HEK293T (cell line): ENCODE results near the gene PML.
"Not testable (repeated sequence)": the region's sequence is repeated elsewhere in the genome, so short reads cannot be mapped to it uniquely, and the experiment has no call there.

Experiments used
- CTCF ChIA-PET: fragments of 350-600 bp; formaldehyde crosslinking; extraction: SDS; loops from one replicate; lab custom pipeline; 2021; ENCODE audit warnings: antibody characterized with exemption, inconsistent platforms; lab: Yijun Ruan, JAX
- POLR2A ChIA-PET: fragments of 350-600 bp; formaldehyde crosslinking; extraction: SDS; loops from one replicate; lab custom pipeline; 2020; ENCODE audit warnings: antibody characterized with exemption, inconsistent platforms; lab: Yijun Ruan, JAX
- DNase-seq: peaks from one replicate; pipeline ENCODE4 v3.0.0; 2012; ENCODE audit warnings: mixed read lengths; ENCODE audit errors: extremely low spot score
- ARNT ChIP-seq: fragments of 450-650 bp; IDR thresholded peaks from 2 replicates; pipeline ENCODE4 v1.6.1; 2017; ENCODE audit warnings: mild to moderate bottlenecking
- BHLHE40 ChIP-seq: fragments of 450-650 bp; IDR thresholded peaks from 2 replicates; pipeline ENCODE4 v1.6.1; 2016; ENCODE audit warnings: mild to moderate bottlenecking, moderate library complexity, borderline replicate concordance
- CTBP1 ChIP-seq: fragments of 450-650 bp; IDR thresholded peaks from 2 replicates; pipeline ENCODE4 v1.6.1; 2016; ENCODE audit warnings: borderline replicate concordance
- ELF4 ChIP-seq: fragments of 450-650 bp; IDR thresholded peaks from 2 replicates; pipeline ENCODE4 v1.6.1; 2017; ENCODE audit warnings: antibody characterized with exemption
- FOXA1 ChIP-seq: fragments of 450-650 bp; IDR thresholded peaks from 2 replicates; pipeline ENCODE4 v1.6.1; 2016; ENCODE audit warnings: mild to moderate bottlenecking
- FOXK2 ChIP-seq: fragments of 450-650 bp; IDR thresholded peaks from 2 replicates; pipeline ENCODE4 v1.6.1; 2016; ENCODE audit warnings: mild to moderate bottlenecking
- FOXM1 ChIP-seq: fragments of 450-650 bp; IDR thresholded peaks from 2 replicates; pipeline ENCODE4 v1.6.1; 2017; ENCODE audit warnings: mild to moderate bottlenecking, borderline replicate concordance
- HDGF ChIP-seq: fragments of 450-650 bp; IDR thresholded peaks from 2 replicates; pipeline ENCODE4 v1.6.1; 2017; ENCODE audit warnings: antibody characterized with exemption, borderline replicate concordance
- L3MBTL2 ChIP-seq: fragments of 450-650 bp; conservative IDR thresholded peaks from 2 replicates; pipeline ENCODE4 v1.6.1; 2016; ENCODE audit warnings: mild to moderate bottlenecking
- LEF1 ChIP-seq: fragments of 450-650 bp; IDR thresholded peaks from 2 replicates; pipeline ENCODE4 v1.6.1; 2017; ENCODE audit warnings: mild to moderate bottlenecking, borderline replicate concordance
- NFRKB ChIP-seq: fragments of 450-650 bp; IDR thresholded peaks from 2 replicates; pipeline ENCODE4 v1.6.1; 2016; ENCODE audit warnings: mild to moderate bottlenecking, moderate library complexity
- SP1 ChIP-seq: fragments of 450-650 bp; IDR thresholded peaks from 2 replicates; pipeline ENCODE4 v1.6.1; 2017
- SUZ12 ChIP-seq: fragments of 450-650 bp; IDR thresholded peaks from 2 replicates; pipeline ENCODE4 v1.6.1; 2016; ENCODE audit warnings: mild to moderate bottlenecking
- TARDBP ChIP-seq: fragments of 450-650 bp; IDR thresholded peaks from 2 replicates; pipeline ENCODE4 v1.6.1; 2016
- ZNF384 ChIP-seq: fragments of 450-650 bp; IDR thresholded peaks from 2 replicates; pipeline ENCODE4 v1.6.1; 2016
- TF ChIP-seq, protein P1 (sequence below): fragments of 450-650 bp; IDR thresholded peaks from 2 replicates; pipeline ENCODE4 v1.6.1; 2016

PML gene

DNA sequence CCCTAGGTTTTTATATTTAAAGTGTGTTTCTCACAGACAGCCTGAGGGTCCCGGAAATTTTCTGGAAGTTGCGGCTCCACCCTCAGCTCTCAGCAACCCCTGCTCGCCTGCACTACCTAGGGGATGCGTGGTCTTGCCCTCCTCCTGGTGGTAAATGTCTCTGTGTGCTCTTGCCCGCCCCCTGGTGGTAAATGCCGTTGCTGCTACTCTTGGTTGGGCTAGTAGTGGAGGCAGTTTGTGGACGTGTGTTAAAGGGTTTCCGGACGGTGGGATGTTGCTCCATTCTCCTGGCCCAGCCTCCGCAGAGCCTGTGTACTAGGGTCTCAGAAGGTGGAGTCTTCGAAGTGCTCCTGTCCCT, 29.8 kb upstream of the PML start:
- CTCF ChIA-PET = interaction anchor here (0.8 to 1.9 kb wide), 8 partner anchors 8 to 32 kb away, joined by 3 to 9 read pairs (median 4); no protein-coding TSS in a partner anchor
- POLR2A ChIA-PET = interaction anchor here (1.0 to 1.2 kb wide), 2 partner anchors 13 to 37 kb away, joined by 3 to 6 read pairs; no protein-coding TSS in a partner anchor
- DNase-seq = peak; percentile 92
- TF ChIP-seq FOXM1 (no peak), FOXK2 (no peak)

DNA sequence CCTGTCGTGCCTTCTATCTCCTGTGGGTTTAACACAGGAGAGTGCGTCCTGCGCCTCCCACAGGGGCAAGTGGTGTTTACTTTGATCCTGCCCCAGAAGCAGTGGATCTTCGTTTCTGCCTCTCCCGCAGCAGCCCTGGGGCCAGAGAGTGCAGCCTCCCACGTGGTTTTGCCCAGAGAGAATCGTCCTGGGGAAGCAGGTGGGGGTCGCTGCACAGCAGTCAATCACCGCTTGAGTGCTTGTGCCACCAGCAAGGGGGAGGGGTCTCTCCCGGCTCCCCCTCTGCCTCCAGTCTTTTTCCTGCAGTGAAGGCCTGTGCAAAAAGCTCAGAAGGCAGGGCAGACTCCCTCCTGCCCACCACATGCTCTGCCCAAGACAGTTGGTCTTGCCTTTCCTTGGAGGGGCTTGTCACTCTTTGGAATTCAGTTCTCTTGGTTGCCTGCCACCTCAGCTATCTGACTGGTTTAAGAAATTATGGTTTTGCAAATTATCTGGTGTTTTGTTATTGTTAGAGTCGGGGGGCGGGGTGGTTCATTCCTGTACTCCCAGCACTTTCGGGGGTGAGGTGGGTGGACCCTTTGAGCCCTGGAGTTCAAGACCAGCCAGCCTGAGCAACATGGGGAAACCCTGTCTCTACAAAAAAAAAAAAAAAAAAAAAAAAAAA, 29.3 kb upstream of the PML start:
- peak; percentile 28 for DNase-seq
- ChIA-PET POLR2A (interaction anchor here (1.0 to 1.2 kb wide), 2 partner anchors 14 to 38 kb away, joined by 3 to 6 read pairs; no protein-coding TSS in a partner anchor), CTCF (interaction anchor here (1.0 to 1.9 kb wide), 5 partner anchors 12 to 84 kb away, joined by 3 to 8 read pairs (median 4); no protein-coding TSS in a partner anchor)
- TF ChIP-seq FOXK2 = no peak
- TF ChIP-seq ARNT = no peak
- no peak for TF ChIP-seq BHLHE40
- TF ChIP-seq, protein P1, sequence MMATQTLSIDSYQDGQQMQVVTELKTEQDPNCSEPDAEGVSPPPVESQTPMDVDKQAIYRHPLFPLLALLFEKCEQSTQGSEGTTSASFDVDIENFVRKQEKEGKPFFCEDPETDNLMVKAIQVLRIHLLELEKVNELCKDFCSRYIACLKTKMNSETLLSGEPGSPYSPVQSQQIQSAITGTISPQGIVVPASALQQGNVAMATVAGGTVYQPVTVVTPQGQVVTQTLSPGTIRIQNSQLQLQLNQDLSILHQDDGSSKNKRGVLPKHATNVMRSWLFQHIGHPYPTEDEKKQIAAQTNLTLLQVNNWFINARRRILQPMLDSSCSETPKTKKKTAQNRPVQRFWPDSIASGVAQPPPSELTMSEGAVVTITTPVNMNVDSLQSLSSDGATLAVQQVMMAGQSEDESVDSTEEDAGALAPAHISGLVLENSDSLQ = peak; percentile 42; the same call in 1 of the 2 replicates
- TF ChIP-seq L3MBTL2 = 0 out of 2 replicates have a peak, but pooled peaks have one; percentile 17

DNA sequence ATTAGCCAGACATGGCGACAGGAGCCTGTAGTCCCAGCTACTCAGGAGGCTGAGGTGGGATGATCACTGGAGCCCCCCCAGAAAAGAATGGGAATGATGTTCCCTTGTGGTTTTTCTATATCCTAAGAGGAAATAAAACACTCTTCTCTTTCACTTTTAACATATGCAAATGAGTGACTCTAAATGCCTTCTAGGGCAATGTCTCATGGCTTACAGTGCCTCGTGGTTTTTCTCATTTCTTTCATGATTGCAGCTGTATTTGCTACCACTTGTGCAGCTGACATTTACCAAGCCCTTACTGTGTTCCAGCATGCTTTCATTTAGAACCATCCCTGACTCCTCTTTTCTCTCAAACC, 28.8 kb upstream of the PML start:
- DNase-seq = no peak
- ChIA-PET CTCF (interaction anchor here (1.1 to 1.9 kb wide), 4 partner anchors 13 to 83 kb away, joined by 3 to 8 read pairs (median 4); no protein-coding TSS in a partner anchor), POLR2A (no interaction called here)
- TF ChIP-seq ELF4 (no peak), ARNT (no peak), CTBP1 (no peak), SP1 (no peak), SUZ12 (no peak), FOXA1 (no peak), LEF1 (no peak), FOXK2 (no peak), L3MBTL2 (no peak), HDGF (no peak), ZNF384 (no peak), NFRKB (no peak), TARDBP (no peak), BHLHE40 (no peak), FOXM1 (no peak)
- TF ChIP-seq, protein P1 = no peak

DNA sequence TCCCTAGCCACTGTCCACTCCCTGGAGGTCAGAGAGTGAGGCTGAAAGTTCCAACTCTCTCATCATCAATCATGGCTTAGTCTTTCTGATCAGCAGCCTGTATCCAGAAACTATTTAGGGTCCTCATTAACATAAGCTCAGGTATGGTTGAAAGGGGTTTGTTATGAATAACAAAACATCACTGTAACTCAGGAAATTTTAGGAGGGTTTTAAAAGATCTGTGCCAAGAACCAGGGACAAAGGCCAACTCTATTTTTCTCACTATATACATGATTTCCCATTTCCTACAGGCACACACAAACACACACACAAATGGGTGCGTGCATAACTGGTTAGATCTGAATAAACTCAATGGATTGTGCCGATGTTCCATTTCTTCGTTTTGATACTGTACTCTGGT, 26.1 kb upstream of the PML start:
- no peak for DNase-seq
- ChIA-PET POLR2A (no interaction called here), CTCF (interaction anchor here (0.6 to 1.0 kb wide), 2 partner anchors 69 to 311 kb away, joined by 3 read pairs; no protein-coding TSS in a partner anchor)
- TF ChIP-seq FOXM1 (no peak), LEF1 (no peak), HDGF (no peak), FOXA1 (no peak), ZNF384 (no peak), FOXK2 (no peak), TARDBP (no peak)

DNA sequence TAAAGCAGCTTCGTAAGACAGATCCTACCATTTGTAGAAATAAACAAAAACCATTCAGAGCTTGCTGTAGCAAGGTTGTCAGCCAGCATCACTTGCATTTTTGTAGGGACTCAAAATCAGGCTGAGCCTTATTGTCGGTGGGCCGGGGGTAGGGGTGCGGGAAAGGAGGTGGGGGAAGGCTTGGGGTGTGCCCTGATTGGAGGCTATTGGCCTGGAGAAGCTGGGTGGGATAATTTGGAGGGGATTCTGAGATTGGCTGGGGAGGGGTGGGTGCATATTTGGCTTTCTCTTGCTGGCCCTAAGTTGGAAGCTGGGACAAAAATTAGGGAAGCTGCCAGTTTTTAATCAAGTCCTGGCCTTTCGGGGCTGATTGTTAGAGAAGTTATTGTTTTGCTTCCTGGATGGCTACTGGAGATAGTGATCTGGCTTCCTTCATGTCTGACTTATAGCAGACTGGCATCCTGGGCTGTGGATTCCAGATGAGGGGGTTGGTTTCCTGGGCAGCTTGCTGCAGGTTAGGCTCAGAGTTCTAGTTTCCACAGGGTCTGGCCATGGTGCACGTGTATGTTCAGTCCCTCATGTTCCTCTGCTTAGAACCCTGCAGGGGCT, 25.3 kb upstream of the PML start:
- ChIA-PET CTCF (interaction anchor here (0.6 to 4.7 kb wide), 2 partner anchors 68 to 79 kb away, joined by 3 to 30 read pairs; no protein-coding TSS in a partner anchor), POLR2A (no interaction called here)
- no peak for DNase-seq
- no peak for TF ChIP-seq CTBP1
- TF ChIP-seq SUZ12 = no peak
- TF ChIP-seq FOXK2 = no peak
- TF ChIP-seq ARNT = no peak
- TF ChIP-seq TARDBP = no peak
- no peak for TF ChIP-seq ZNF384
- TF ChIP-seq L3MBTL2 = no peak
- no peak for TF ChIP-seq HDGF
- TF ChIP-seq ELF4 = no peak
- no peak for TF ChIP-seq LEF1

DNA sequence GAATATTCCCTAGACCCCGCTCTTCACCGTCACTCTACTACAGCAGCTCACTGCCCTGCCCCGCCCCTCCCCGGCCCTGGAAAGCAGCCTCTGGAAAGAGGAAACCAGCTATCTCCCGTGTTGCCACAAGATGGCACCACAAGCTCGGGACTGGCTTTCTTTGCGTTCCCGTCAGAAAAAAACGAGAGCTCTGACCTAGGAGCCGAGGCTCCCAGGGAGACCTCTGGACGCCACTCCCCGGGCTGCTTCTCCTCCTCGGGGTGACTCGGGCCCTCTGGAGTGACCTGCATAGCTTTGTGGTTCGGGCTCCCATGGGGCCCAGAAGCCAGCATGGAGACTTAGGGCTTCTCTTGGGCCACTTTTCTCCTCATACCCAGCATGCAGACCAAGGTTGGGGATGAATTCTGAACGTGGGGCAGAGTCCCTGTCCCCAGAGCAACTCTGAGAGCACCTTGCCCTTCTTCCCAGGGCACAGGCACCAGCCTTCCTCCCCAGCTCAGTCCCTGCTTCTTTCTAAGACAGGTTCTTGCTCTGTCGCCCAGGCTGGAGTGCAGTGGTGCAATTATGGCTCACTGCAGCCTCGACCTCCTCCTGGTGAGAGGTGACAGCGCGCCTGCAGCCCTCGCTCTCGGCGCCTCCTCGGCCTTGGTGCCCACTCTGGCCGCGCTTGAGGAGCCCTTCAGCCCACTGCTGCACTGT, 21.4 kb upstream of the PML start:
- peak; percentile 87 for DNase-seq
- ChIA-PET POLR2A (interaction anchor here (0.7 to 2.2 kb wide), 10 partner anchors 8 to 76 kb away, joined by 3 to 11 read pairs (median 4); partner anchors contain the start of genes PML and STOML1), CTCF (interaction anchor here (0.6 to 4.7 kb wide), 26 partner anchors 9 to 350 kb away, joined by 3 to 53 read pairs (median 4); partner anchors contain the start of gene PML)
- TF ChIP-seq ELF4 (no peak), L3MBTL2 (no peak), SP1 (no peak), CTBP1 (no peak), ZNF384 (peak; percentile 92), ARNT (no peak), FOXM1 (no peak), HDGF (no peak)

DNA sequence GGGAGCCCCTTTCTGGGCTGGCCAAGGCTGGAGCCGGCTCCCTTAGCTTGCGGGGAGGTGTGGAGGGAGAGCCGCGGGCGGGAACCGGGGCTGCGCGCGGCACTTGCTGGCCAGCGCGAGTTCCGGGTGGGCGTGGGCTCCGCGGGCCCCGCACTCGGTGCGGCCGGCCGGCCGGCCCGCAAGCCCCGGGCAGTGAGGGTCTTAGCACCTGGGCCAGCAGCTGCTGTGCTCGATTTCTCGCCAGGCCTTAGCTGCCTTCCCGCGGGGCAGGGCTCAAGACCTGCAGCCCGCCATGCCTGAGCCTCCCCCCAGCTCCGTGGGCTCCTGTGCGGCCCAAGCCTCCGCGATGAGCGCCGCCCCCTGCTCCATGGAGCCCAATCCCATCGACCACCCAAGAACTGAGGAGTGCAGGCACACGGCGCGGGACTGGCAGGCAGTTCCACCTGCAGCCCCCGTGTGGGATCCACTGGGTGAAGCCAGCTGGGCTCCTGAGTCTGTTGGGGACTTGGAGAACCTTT, 20.8 kb upstream of the PML start:
- ChIA-PET CTCF (interaction anchor here (0.7 to 3.2 kb wide), 10 partner anchors 10 to 334 kb away, joined by 3 to 53 read pairs (median 6); partner anchors contain the start of gene PML), POLR2A (interaction anchor here (0.7 to 2.2 kb wide), 4 partner anchors 8 to 155 kb away, joined by 3 to 9 read pairs (median 5); partner anchors contain the start of gene PML)
- DNase-seq = not testable (repeated sequence)

DNA sequence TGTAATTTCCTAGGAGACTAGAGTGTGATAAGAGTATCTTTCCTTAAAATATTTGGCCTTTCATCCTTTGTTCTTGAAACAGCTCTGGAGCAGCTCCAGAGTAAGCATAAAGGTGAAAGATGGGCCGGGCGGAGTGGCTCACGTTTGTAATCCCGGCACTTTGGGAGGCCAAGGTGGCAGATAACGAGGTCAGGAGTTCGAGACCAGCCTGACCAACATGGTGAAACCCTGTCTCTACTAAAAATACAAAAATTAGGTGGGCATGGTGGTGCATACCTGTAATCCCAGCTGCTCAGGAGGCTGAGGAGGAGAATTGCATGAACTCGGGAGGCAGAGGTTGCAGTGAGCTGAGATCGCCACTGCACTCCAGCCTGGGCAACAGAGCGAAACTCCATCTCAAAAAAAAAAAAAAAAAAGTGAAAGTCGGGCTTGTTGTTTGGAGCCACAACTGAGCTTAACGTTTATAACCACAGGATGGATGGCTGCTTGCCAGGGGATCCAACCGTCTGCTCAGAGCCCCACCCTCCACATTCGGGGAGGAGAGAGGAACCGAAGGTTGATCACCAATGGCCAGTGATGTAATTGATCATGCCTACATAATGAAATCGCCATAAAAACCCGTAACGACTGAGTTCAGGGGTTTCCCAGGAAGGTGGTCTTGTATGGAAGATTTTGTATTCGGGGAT, 18.9 kb upstream of the PML start:
- POLR2A ChIA-PET = interaction anchor here (1.3 to 2.2 kb wide), 2 partner anchors 19 to 24 kb away, joined by 3 to 9 read pairs; partner anchors contain the start of gene PML
- DNase-seq = not testable (repeated sequence)
- CTCF ChIA-PET = interaction anchor here (0.6 to 2.1 kb wide), 4 partner anchors 17 to 137 kb away, joined by 4 to 5 read pairs (median 4); partner anchors contain the start of gene PML
